ENCODE measurements around the gene TCEAL3. TPM values are rescaled to one million over a fixed set of nuclear protein-coding genes. Genes with fewer than 3 reads are reported as not detected.

TCEAL3 gene
- polyA plus RNA-seq, 2 of the 4 experiments (the other 2 are of a cell fraction), result 6.6 to 23.9 TPM

DNA sequence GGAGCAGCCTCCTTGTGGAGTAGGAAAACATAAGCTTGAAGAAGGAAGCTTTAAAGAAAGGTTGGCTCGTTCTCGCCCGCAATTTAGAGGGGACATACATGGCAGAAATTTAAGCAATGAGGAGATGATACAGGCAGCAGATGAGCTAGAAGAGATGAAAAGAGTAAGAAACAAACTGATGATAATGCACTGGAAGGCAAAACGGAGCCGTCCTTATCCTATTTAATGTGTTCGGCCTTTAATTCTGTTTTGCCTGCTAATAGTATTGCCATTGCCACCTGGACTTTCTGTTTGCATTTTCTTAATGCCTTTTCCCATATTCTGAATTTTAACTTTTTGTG, 22.4 kb downstream of the TCEAL3 start:
- Histone ChIP-seq H3K9me3 (no peaks in the 10 kb centered on the region), H3K4me1 (peaks cover 16% of the 10 kb centered on the region; the same call in 2 of the 3 replicates), H3K27ac (peak overlapping the region; percentile 97), H3K4me2 (peak overlapping the region; percentile 94), H3K4me3 (peak overlapping the region; percentile 83)
- ChIA-PET POLR2A (interaction anchor here (0.6 to 2.3 kb wide), 11 partner anchors 8 to 56 kb away, joined by 3 to 23 read pairs (median 4); partner anchors contain the start of genes MORF4L2, TCEAL3 and TCEAL4), CTCF (interaction anchor here (0.6 to 2.9 kb wide), 40 partner anchors 9 to 487 kb away, joined by 3 to 26 read pairs (median 4); partner anchors contain the start of genes MORF4L2 and TCEAL4)
- WGBS (ENCODE audit: missing lambda C conversion rate), result 19% methylated on average over 6 of the region's 6 CpGs
- DNase-seq (ENCODE audit: low read depth in 1 of 2, low spot score in 1 of 2) (no peak), ATAC-seq (no peak), FAIRE-seq (no peak)
- TF ChIP-seq MAZ (IDR thresholded peaks at IDR 0.05; ENCODE audit: borderline replicate concordance, low read depth, low read length), result no peak
- no peak for TF ChIP-seq FOSB (CRISPR knock-in tag; IDR thresholded peaks at IDR 0.05)
- no peak for TF ChIP-seq TFCP2L1 (CRISPR knock-in tag; IDR thresholded peaks at IDR 0.05)
- no peak for TF ChIP-seq RCOR1 (IDR thresholded peaks at IDR 0.05; ENCODE audit: low read depth, low read length)
- TF ChIP-seq KDM1A (IDR thresholded peaks at IDR 0.05; ENCODE audit: low read depth), result no peak

DNA sequence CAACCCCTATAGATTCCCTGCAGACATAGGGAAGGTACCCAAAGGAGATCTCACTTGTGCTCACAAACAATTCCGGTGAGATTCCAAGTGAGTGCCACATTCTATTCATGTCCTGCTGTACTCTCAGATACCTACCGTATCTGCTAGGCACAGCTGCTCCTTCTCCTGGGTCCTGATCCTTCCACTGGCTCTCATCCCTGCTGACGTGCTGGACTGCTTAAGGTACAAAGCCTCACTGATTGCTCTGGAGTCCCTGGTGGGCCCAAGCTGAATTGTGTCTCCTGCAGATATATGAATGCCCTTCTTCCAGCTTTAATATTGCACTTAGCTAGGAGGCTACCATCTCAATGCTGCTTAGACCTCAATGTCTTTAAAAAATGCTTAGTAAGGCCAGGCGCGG, 23.4 kb downstream of the TCEAL3 start:
- Histone ChIP-seq H3K4me1 (peaks cover 19% of the 10 kb centered on the region), H3K9me3 (no peaks in the 10 kb centered on the region), H3K4me2 (peak overlapping the region; percentile 94; the same call in 1 of the 3 replicates), H3K4me3 (no peak overlapping the region), H3K27ac (no peak overlapping the region)
- no peak for ATAC-seq
- DNase-seq (ENCODE audit: low read depth in 1 of 2, low spot score in 1 of 2), result no peak
- ChIA-PET CTCF (interaction anchor here (1.2 to 2.9 kb wide), 13 partner anchors 8 to 103 kb away, joined by 3 to 26 read pairs (median 10); partner anchors contain the start of genes MORF4L2 and TCEAL4), POLR2A (no interaction called here)
- 97% methylated on average over 5 of the region's 5 CpGs for WGBS (ENCODE audit: missing lambda C conversion rate)
- no peak for FAIRE-seq
- TF ChIP-seq TP53 (CRISPR knock-in tag; IDR thresholded peaks at IDR 0.05) (no peak), CHD2 (IDR thresholded peaks at IDR 0.05; ENCODE audit: low read length, partially characterized antibody) (no peak), ZC3H11A (IDR thresholded peaks at IDR 0.05) (no peak), BHLHE40 (IDR thresholded peaks at IDR 0.05; ENCODE audit: low read depth, low read length) (no peak), PHF8 (IDR thresholded peaks at IDR 0.05; ENCODE audit: borderline replicate concordance, low read depth) (no peak), FOXS1 (CRISPR knock-in tag; IDR thresholded peaks at IDR 0.05) (no peak), CBX2 (IDR thresholded peaks at IDR 0.05; ENCODE audit: borderline replicate concordance, low read depth) (no peak), MYC (IDR thresholded peaks at IDR 0.05; ENCODE audit: borderline replicate concordance, low read length) (no peak), JUNB (IDR thresholded peaks at IDR 0.05) (no peak), POLR2AphosphoS2 (conservative IDR thresholded peaks at IDR 0.05; ENCODE audit: low read length) (no peak)
- TF ChIP-seq, protein P1, sequence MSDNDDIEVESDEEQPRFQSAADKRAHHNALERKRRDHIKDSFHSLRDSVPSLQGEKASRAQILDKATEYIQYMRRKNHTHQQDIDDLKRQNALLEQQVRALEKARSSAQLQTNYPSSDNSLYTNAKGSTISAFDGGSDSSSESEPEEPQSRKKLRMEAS (IDR thresholded peaks at IDR 0.05), result no peak

DNA sequence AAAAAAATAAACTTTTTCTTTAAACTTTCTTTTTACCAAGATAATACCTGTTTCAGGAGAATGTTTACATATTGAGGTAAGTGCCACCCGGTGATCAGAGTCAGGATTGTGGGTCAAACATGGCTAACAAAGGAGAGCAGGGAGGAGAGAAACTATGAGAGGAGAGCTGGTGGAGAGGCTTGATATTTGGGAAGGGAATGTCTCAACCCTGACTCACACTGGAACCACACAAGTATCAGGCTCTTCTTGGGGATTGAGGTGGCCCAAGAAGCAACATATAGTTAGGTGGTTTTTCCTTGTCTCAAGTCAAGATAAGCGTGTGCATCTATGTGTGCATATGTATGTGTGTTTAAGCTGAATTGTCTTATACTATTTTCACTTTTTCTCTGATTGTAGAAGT, 27.7 kb downstream of the TCEAL3 start:
- WGBS (ENCODE audit: missing lambda C conversion rate), result 55% methylated on average over 2 of the region's 2 CpGs
- peaks cover 46% of the 10 kb centered on the region for H3K4me1 ChIP-seq
- DNase-seq (ENCODE audit: low read depth in 1 of 2, low spot score in 1 of 2), result no peak
- TF ChIP-seq, protein P2, sequence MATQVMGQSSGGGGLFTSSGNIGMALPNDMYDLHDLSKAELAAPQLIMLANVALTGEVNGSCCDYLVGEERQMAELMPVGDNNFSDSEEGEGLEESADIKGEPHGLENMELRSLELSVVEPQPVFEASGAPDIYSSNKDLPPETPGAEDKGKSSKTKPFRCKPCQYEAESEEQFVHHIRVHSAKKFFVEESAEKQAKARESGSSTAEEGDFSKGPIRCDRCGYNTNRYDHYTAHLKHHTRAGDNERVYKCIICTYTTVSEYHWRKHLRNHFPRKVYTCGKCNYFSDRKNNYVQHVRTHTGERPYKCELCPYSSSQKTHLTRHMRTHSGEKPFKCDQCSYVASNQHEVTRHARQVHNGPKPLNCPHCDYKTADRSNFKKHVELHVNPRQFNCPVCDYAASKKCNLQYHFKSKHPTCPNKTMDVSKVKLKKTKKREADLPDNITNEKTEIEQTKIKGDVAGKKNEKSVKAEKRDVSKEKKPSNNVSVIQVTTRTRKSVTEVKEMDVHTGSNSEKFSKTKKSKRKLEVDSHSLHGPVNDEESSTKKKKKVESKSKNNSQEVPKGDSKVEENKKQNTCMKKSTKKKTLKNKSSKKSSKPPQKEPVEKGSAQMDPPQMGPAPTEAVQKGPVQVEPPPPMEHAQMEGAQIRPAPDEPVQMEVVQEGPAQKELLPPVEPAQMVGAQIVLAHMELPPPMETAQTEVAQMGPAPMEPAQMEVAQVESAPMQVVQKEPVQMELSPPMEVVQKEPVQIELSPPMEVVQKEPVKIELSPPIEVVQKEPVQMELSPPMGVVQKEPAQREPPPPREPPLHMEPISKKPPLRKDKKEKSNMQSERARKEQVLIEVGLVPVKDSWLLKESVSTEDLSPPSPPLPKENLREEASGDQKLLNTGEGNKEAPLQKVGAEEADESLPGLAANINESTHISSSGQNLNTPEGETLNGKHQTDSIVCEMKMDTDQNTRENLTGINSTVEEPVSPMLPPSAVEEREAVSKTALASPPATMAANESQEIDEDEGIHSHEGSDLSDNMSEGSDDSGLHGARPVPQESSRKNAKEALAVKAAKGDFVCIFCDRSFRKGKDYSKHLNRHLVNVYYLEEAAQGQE (IDR thresholded peaks at IDR 0.05), result no peak
- TF ChIP-seq FOSB (CRISPR knock-in tag; IDR thresholded peaks at IDR 0.05), result no peak
- no peak for TF ChIP-seq RFX5 (IDR thresholded peaks at IDR 0.05)
- TF ChIP-seq SMC3 (IDR thresholded peaks at IDR 0.05), result no peak
- TF ChIP-seq, protein P3, sequence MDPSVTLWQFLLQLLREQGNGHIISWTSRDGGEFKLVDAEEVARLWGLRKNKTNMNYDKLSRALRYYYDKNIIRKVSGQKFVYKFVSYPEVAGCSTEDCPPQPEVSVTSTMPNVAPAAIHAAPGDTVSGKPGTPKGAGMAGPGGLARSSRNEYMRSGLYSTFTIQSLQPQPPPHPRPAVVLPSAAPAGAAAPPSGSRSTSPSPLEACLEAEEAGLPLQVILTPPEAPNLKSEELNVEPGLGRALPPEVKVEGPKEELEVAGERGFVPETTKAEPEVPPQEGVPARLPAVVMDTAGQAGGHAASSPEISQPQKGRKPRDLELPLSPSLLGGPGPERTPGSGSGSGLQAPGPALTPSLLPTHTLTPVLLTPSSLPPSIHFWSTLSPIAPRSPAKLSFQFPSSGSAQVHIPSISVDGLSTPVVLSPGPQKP (IDR thresholded peaks at IDR 0.05; ENCODE audit: low read depth, low read length), result no peak
- TF ChIP-seq, protein P1 (IDR thresholded peaks at IDR 0.05), result no peak
- TF ChIP-seq NPAS2 (CRISPR knock-in tag; IDR thresholded peaks at IDR 0.05; ENCODE audit: borderline replicate concordance), result no peak
- TF ChIP-seq MAFK (IDR thresholded peaks at IDR 0.05; ENCODE audit: partially characterized antibody), result no peak
- no peak for TF ChIP-seq SREBF2 (IDR thresholded peaks at IDR 0.05)
- TF ChIP-seq JUNB (IDR thresholded peaks at IDR 0.05), result no peak
- ChIA-PET CTCF (no interaction called here), POLR2A (interaction anchor here (0.6 kb wide), 1 partner anchor 50 kb away, joined by 8 read pairs; no protein-coding TSS in a partner anchor)
- no peak for FAIRE-seq
- H3K27ac ChIP-seq, result no peak overlapping the region
- no peak overlapping the region for H3K4me2 ChIP-seq
- H3K4me3 ChIP-seq, result no peak overlapping the region
- no peak for ATAC-seq
- H3K9me3 ChIP-seq, result no peaks in the 10 kb centered on the region
